A673 (cell line): Measurements from ENCODE around the gene PCDHA5.

ENCODE experiments used
- CTCF ChIP-seq: fragments of 300-800, 200-600 bp; sonication (generic); conservative IDR thresholded peaks from 2 replicates; pipeline ENCODE4 v1.5.1; 2017; ENCODE audit warnings: low read depth, mild to moderate bottlenecking, antibody characterized with exemption, low read length, moderate library complexity, mixed read lengths
- EZH2 ChIP-seq: fragments of 200-600 bp; sonication (generic); IDR thresholded peaks from 2 replicates; pipeline ENCODE4 v1.6.1; 2017; ENCODE audit warnings: borderline replicate concordance, low read depth, mild to moderate bottlenecking, mixed read lengths, antibody characterized with exemption, low read length; ENCODE audit not compliant: poor library complexity, severe bottlenecking

- TF ChIP-seq CTCF (no peak), EZH2 (no peak)
These were observed 30.3 kb upstream of the PCDHA5 start for GRCh38 chr5:140791089-140791488.
